Measurements from ENCODE around the gene PRELP.

The PRELP gene

DNA sequence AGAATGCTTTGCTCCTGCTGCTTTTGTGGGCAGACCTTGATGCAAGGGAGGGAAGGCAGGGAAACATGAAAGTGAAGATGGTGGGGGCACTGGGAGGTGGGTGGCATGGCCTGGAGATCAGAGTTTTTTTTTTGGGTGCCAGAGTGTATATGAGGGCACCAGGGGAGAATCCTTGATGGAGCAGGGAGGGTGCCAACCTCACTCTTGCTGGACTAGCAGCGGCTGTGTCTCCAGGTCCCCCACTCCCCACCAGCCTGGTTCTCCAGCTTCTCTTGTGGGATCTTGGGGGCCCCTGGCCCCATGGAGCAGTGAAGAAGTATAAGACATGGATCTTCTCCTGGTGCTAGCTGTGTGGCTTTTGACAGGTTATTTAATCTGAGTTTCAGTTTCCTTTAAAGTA is 13.5 kb upstream of the PRELP start (continued):
- TF ChIP-seq, protein P1, sequence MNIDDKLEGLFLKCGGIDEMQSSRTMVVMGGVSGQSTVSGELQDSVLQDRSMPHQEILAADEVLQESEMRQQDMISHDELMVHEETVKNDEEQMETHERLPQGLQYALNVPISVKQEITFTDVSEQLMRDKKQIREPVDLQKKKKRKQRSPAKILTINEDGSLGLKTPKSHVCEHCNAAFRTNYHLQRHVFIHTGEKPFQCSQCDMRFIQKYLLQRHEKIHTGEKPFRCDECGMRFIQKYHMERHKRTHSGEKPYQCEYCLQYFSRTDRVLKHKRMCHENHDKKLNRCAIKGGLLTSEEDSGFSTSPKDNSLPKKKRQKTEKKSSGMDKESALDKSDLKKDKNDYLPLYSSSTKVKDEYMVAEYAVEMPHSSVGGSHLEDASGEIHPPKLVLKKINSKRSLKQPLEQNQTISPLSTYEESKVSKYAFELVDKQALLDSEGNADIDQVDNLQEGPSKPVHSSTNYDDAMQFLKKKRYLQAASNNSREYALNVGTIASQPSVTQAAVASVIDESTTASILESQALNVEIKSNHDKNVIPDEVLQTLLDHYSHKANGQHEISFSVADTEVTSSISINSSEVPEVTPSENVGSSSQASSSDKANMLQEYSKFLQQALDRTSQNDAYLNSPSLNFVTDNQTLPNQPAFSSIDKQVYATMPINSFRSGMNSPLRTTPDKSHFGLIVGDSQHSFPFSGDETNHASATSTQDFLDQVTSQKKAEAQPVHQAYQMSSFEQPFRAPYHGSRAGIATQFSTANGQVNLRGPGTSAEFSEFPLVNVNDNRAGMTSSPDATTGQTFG (tag by site-specific recombination; IDR thresholded peaks at IDR 0.05; ENCODE audit: borderline replicate concordance): no peak
- TF ChIP-seq ZNF670 (tag by site-specific recombination; IDR thresholded peaks at IDR 0.05; ENCODE audit: low read depth) (no peak), ZNF560 (tag by site-specific recombination; IDR thresholded peaks at IDR 0.05; ENCODE audit: borderline replicate concordance) (no peak), ZNF529 (tag by site-specific recombination; IDR thresholded peaks at IDR 0.05; ENCODE audit: insufficient replicate concordance) (no peak), YY1 (tag by site-specific recombination; IDR thresholded peaks at IDR 0.05) (no peak), ZNF350 (tag by site-specific recombination; IDR thresholded peaks at IDR 0.05) (no peak), ZNF10 (tag by site-specific recombination; IDR thresholded peaks at IDR 0.05) (no peak)
- TF ChIP-seq, protein P2, sequence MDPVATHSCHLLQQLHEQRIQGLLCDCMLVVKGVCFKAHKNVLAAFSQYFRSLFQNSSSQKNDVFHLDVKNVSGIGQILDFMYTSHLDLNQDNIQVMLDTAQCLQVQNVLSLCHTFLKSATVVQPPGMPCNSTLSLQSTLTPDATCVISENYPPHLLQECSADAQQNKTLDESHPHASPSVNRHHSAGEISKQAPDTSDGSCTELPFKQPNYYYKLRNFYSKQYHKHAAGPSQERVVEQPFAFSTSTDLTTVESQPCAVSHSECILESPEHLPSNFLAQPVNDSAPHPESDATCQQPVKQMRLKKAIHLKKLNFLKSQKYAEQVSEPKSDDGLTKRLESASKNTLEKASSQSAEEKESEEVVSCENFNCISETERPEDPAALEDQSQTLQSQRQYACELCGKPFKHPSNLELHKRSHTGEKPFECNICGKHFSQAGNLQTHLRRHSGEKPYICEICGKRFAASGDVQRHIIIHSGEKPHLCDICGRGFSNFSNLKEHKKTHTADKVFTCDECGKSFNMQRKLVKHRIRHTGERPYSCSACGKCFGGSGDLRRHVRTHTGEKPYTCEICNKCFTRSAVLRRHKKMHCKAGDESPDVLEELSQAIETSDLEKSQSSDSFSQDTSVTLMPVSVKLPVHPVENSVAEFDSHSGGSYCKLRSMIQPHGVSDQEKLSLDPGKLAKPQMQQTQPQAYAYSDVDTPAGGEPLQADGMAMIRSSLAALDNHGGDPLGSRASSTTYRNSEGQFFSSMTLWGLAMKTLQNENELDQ (tag by site-specific recombination; IDR thresholded peaks at IDR 0.05; ENCODE audit: low read depth): no peak

DNA sequence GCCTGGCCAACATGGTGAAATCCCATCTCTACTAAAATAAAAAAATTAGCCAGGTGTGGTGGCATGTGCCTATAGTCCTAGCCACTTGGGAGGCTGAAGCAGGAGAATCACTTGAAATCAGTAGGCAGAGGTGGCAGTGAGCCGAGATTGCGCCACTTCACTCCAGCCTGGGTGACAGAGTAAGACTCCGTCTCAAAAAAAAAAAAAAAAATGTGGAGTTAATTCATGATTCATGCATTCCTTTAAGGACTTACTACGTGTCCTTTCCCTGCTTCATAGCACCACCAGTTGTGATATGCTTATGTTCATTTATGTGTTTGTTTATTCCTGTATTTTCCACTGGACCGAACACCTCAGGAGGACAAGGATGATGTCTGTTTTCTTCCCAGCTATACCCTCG is 12.7 kb upstream of the PRELP start:
- no peak overlapping the region for H3K27ac ChIP-seq (ENCODE audit: extremely low read depth, low read depth, low read length)
- no peak for TF ChIP-seq ZNF10 (tag by site-specific recombination; IDR thresholded peaks at IDR 0.05)
- TF ChIP-seq ZNF555 (tag by site-specific recombination; conservative IDR thresholded peaks at IDR 0.05): no peak
- TF ChIP-seq ZNF169 (tag by site-specific recombination; IDR thresholded peaks at IDR 0.05): no peak
- TF ChIP-seq YY1 (tag by site-specific recombination; IDR thresholded peaks at IDR 0.05): no peak
- no peak for TF ChIP-seq ZNF341 (tag by site-specific recombination; IDR thresholded peaks at IDR 0.05; ENCODE audit: low read depth)
- no peak for TF ChIP-seq HIC1 (tag by site-specific recombination; IDR thresholded peaks at IDR 0.05)
- TF ChIP-seq ZNF707 (tag by site-specific recombination; IDR thresholded peaks at IDR 0.05): no peak
- TF ChIP-seq, protein P3, sequence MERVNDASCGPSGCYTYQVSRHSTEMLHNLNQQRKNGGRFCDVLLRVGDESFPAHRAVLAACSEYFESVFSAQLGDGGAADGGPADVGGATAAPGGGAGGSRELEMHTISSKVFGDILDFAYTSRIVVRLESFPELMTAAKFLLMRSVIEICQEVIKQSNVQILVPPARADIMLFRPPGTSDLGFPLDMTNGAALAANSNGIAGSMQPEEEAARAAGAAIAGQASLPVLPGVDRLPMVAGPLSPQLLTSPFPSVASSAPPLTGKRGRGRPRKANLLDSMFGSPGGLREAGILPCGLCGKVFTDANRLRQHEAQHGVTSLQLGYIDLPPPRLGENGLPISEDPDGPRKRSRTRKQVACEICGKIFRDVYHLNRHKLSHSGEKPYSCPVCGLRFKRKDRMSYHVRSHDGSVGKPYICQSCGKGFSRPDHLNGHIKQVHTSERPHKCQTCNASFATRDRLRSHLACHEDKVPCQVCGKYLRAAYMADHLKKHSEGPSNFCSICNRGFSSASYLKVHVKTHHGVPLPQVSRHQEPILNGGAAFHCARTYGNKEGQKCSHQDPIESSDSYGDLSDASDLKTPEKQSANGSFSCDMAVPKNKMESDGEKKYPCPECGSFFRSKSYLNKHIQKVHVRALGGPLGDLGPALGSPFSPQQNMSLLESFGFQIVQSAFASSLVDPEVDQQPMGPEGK (tag by site-specific recombination; IDR thresholded peaks at IDR 0.05): no peak
- TF ChIP-seq ZNF76 (tag by site-specific recombination; IDR thresholded peaks at IDR 0.05; ENCODE audit: borderline replicate concordance, low read depth): no peak
- TF ChIP-seq, protein P4, sequence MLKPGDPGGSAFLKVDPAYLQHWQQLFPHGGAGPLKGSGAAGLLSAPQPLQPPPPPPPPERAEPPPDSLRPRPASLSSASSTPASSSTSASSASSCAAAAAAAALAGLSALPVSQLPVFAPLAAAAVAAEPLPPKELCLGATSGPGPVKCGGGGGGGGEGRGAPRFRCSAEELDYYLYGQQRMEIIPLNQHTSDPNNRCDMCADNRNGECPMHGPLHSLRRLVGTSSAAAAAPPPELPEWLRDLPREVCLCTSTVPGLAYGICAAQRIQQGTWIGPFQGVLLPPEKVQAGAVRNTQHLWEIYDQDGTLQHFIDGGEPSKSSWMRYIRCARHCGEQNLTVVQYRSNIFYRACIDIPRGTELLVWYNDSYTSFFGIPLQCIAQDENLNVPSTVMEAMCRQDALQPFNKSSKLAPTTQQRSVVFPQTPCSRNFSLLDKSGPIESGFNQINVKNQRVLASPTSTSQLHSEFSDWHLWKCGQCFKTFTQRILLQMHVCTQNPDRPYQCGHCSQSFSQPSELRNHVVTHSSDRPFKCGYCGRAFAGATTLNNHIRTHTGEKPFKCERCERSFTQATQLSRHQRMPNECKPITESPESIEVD (tag by site-specific recombination; IDR thresholded peaks at IDR 0.05): no peak
- TF ChIP-seq, protein P5, sequence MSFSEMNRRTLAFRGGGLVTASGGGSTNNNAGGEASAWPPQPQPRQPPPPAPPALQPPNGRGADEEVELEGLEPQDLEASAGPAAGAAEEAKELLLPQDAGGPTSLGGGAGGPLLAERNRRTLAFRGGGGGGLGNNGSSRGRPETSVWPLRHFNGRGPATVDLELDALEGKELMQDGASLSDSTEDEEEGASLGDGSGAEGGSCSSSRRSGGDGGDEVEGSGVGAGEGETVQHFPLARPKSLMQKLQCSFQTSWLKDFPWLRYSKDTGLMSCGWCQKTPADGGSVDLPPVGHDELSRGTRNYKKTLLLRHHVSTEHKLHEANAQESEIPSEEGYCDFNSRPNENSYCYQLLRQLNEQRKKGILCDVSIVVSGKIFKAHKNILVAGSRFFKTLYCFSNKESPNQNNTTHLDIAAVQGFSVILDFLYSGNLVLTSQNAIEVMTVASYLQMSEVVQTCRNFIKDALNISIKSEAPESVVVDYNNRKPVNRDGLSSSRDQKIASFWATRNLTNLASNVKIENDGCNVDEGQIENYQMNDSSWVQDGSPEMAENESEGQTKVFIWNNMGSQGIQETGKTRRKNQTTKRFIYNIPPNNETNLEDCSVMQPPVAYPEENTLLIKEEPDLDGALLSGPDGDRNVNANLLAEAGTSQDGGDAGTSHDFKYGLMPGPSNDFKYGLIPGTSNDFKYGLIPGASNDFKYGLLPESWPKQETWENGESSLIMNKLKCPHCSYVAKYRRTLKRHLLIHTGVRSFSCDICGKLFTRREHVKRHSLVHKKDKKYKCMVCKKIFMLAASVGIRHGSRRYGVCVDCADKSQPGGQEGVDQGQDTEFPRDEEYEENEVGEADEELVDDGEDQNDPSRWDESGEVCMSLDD (tag by site-specific recombination; IDR thresholded peaks at IDR 0.05): no peak
- TF ChIP-seq SP2 (tag by site-specific recombination; IDR thresholded peaks at IDR 0.05): no peak
- no peak for TF ChIP-seq ZNF830 (tag by site-specific recombination; IDR thresholded peaks at IDR 0.05; ENCODE audit: low read depth)
- TF ChIP-seq ZNF23 (tag by site-specific recombination; IDR thresholded peaks at IDR 0.05; ENCODE audit: borderline replicate concordance): no peak
- no peak for TF ChIP-seq ZNF510 (tag by site-specific recombination; IDR thresholded peaks at IDR 0.05; ENCODE audit: insufficient replicate concordance)
- CTCF ChIA-PET: interaction anchor here (0.5 to 1.4 kb wide), 4 partner anchors 24 to 406 kb away, joined by 3 to 5 read pairs (median 4); no protein-coding TSS in a partner anchor
- H3K4me1 ChIP-seq (ENCODE audit: control insufficient read depth, insufficient read depth, low read length): no peaks in the 10 kb centered on the region
- H3K4me3 ChIP-seq (ENCODE audit: low read depth, low read length): no peak overlapping the region
- no peaks in the 10 kb centered on the region for H3K36me3 ChIP-seq (ENCODE audit: control insufficient read depth in 2 of 2, insufficient read depth in 1 of 2, low read length in 2 of 2)
- H3K9me3 ChIP-seq (ENCODE audit: control insufficient read depth, insufficient read depth, low read depth, low read length): no peaks in the 10 kb centered on the region
- POLR2A ChIA-PET: no interaction called here
